HepG2 (cell line): ENCODE measurements around the gene MAPK4. TPM values are rescaled to one million over a fixed set of nuclear protein-coding genes. Genes with fewer than 3 reads are reported as not detected.

Experiments
- ATF3 ChIP-seq: sonication (generic); formaldehyde crosslinking; IDR thresholded peaks from 2 replicates; pipeline ENCODE4 v1.4.0; 2020; ENCODE audit warnings: missing genetic modification reagents
- BRF2 ChIP-seq: sonication (generic); formaldehyde crosslinking; IDR thresholded peaks from 2 replicates; pipeline ENCODE4 v1.8.1; 2022; ENCODE audit warnings: mild to moderate bottlenecking, missing genetic modification reagents
- CREB3 ChIP-seq: sonication (generic); formaldehyde crosslinking; IDR thresholded peaks from 2 replicates; pipeline ENCODE4 v1.5.0; 2020; ENCODE audit warnings: missing genetic modification reagents
- CSRNP1 ChIP-seq: sonication (generic); formaldehyde crosslinking; IDR thresholded peaks from 2 replicates; pipeline ENCODE4 v1.8.1; 2023; ENCODE audit warnings: mild to moderate bottlenecking, missing genetic modification reagents
- E2F5 ChIP-seq: sonication (generic); formaldehyde crosslinking; conservative IDR thresholded peaks from 2 replicates; pipeline ENCODE4 v1.4.0; 2020; ENCODE audit warnings: missing genetic modification reagents
- HIVEP1 ChIP-seq: sonication (generic); formaldehyde crosslinking; IDR thresholded peaks from 2 replicates; pipeline ENCODE4 v1.4.0; 2020; ENCODE audit warnings: mild to moderate bottlenecking, missing genetic modification reagents
- HMGXB4 ChIP-seq, 2 experiments: sonication (generic) in 1 of 2; formaldehyde crosslinking in 1 of 2; IDR thresholded peaks; 2 replicates each; pipeline versions ENCODE4 v1.4.0 to v1.6.1; 2018 to 2020; ENCODE audit warnings: missing genetic modification reagents in 2 of 2, borderline replicate concordance in 1 of 2, low read depth in 1 of 2, mild to moderate bottlenecking in 1 of 2, missing biosample characterization in 1 of 2
- HNRNPUL1 ChIP-seq: fragments of 200-400 bp; formaldehyde crosslinking; IDR thresholded peaks from 2 replicates; pipeline ENCODE4 v1.6.1; 2017; ENCODE audit warnings: low read depth, mild to moderate bottlenecking, low read length, moderate library complexity
- MATR3 ChIP-seq: sonication (generic); formaldehyde crosslinking; IDR thresholded peaks from 2 replicates; pipeline ENCODE4 v1.4.0; 2020; ENCODE audit warnings: missing genetic modification reagents
- MBNL3 ChIP-seq: fragments of 250-450 bp; sonication (Bioruptor Pico); conservative IDR thresholded peaks from 2 replicates; pipeline ENCODE4 v1.8.0; 2022; ENCODE audit warnings: mild to moderate bottlenecking, inconsistent platforms
- NCOA2 ChIP-seq: sonication (generic); formaldehyde crosslinking; IDR thresholded peaks from 2 replicates; pipeline ENCODE4 v1.8.0; 2022; ENCODE audit warnings: inconsistent platforms
- PHB2 ChIP-seq: fragments of 450-650 bp; IDR thresholded peaks from 2 replicates; pipeline ENCODE4 v1.6.1; 2018; ENCODE audit not compliant: partially characterized antibody
- SRSF1 ChIP-seq: fragments of 200-400 bp; formaldehyde crosslinking; optimal IDR thresholded peaks from 2 replicates; pipeline ENCODE3; 2017; ENCODE audit warnings: mild to moderate bottlenecking, low read depth, low read length, moderate library complexity
- ZNF251 ChIP-seq: sonication (generic); formaldehyde crosslinking; IDR thresholded peaks from 2 replicates; pipeline ENCODE4 v1.9.0; 2021; ENCODE audit warnings: mild to moderate bottlenecking, missing genetic modification reagents
- ZNF281 ChIP-seq: sonication (generic); formaldehyde crosslinking; IDR thresholded peaks from 2 replicates; pipeline ENCODE4 v1.4.0; 2020; ENCODE audit warnings: missing genetic modification reagents, borderline replicate concordance
- ZNF629 ChIP-seq: sonication (generic); formaldehyde crosslinking; conservative IDR thresholded peaks from 2 replicates; pipeline ENCODE4 v1.5.0; 2020; ENCODE audit warnings: missing genetic modification reagents
- ZNF710 ChIP-seq: sonication (generic); formaldehyde crosslinking; IDR thresholded peaks from 2 replicates; pipeline ENCODE4 v1.5.0; 2020; ENCODE audit warnings: mild to moderate bottlenecking, missing genetic modification reagents, borderline replicate concordance
- ZNF776 ChIP-seq: sonication (generic); formaldehyde crosslinking; IDR thresholded peaks from 2 replicates; pipeline ENCODE4 v1.4.0; 2020; ENCODE audit warnings: mild to moderate bottlenecking, missing genetic modification reagents
- polyA plus RNA-seq, 8 experiments: library from polyadenylated mRNA; depleted of rRNA in 3 of 8; stranded (reverse) in 7 of 8; unstranded in 1 of 8; fragments of >200 nt; fragmentation: Illumina TruSeq in 4 of 8; extraction: Trizol in 4 of 8; gene quantifications; 2 replicates each; pipeline versions ENCODE4 v1.2.1 to v1.2.3, GENCODE V29; 2011 to 2016; ENCODE audit warnings: low read depth in 4 of 8, missing spikeins in 1 of 8, mixed read lengths in 1 of 8; ENCODE audit not compliant: insufficient read depth in 1 of 8
- total RNA-seq, 5 experiments: library from RNA; depleted of rRNA; stranded (reverse); fragments of >200 nt; fragmentation: Illumina TruSeq; extraction: Trizol; gene quantifications; 2 replicates each; pipeline ENCODE4 v1.2.3, GENCODE V29; 2016; ENCODE audit warnings: low read depth in 1 of 5

The MAPK4 gene
- total and polyA plus RNA-seq, 2 of the 13 experiments (the other 11 are each of a cell fraction or from before 2014, with no cell fraction given), result not detected

- TF ChIP-seq NCOA2 (CRISPR knock-in tag) (no peak), ZNF281 (CRISPR knock-in tag) (no peak), MATR3 (CRISPR knock-in tag) (no peak), ATF3 (CRISPR knock-in tag) (no peak), ZNF776 (CRISPR knock-in tag) (no peak), SRSF1 (no peak), HNRNPUL1 (no peak), ZNF710 (CRISPR knock-in tag) (0 out of 2 replicates have a peak, but pooled peaks have one; percentile 36), CSRNP1 (CRISPR knock-in tag) (no peak), MBNL3 (no peak), HIVEP1 (no peak), CREB3 (CRISPR knock-in tag) (no peak), ZNF629 (no peak), E2F5 (CRISPR knock-in tag) (no peak), PHB2 (no peak), HMGXB4 (CRISPR knock-in tag; IDR thresholded peaks at IDR 0.05; ENCODE audit: borderline replicate concordance in 1 of 2, low read depth in 1 of 2) (no peak), BRF2 (CRISPR knock-in tag) (no peak), ZNF251 (CRISPR knock-in tag) (no peak)
Measured at GRCh38 chr18:50737127-50737526, 177.2 kb downstream of the MAPK4 start (continued).
